SK-N-MC (cell line): ENCODE results near the gene BMPR1B.

Experiments used
- EZH2 ChIP-seq: fragments of 200-600 bp; sonication (generic); IDR thresholded peaks from one replicate; pipeline ENCODE4 v1.6.1; 2017; ENCODE audit warnings: antibody characterized with exemption
- FOXP2 ChIP-seq: optimal IDR thresholded peaks from 2 replicates; pipeline ENCODE3; 2011; ENCODE audit warnings: mild to moderate bottlenecking, moderate library complexity; ENCODE audit not compliant: insufficient read depth; ENCODE audit errors: extremely low read length, control extremely low read depth
- POLR2AphosphoS5 ChIP-seq: IDR thresholded peaks from 2 replicates; pipeline ENCODE4 v1.6.1; 2012; ENCODE audit warnings: mild to moderate bottlenecking, low read depth, low read length, borderline replicate concordance

GRCh38 chr4:95165926-95166524 lies 408.3 kb downstream of the BMPR1B start:
- TF ChIP-seq POLR2AphosphoS5 (no peak), EZH2 (no peak), FOXP2 (no peak)
